Fibroblast of villous mesenchyme (primary cell): ENCODE data around the gene CCDC27. TPM values are rescaled to one million over a fixed set of nuclear protein-coding genes. Genes with fewer than 3 reads are reported as not detected.

Experiments
- DNase-seq: peaks from one replicate; pipeline ENCODE4 v3.0.0-alpha.2; 2010; ENCODE audit warnings: low read depth
- H3K4me3 ChIP-seq: 2 replicates; pipeline ENCODE4 v1.5.1; 2011; ENCODE audit warnings: low read depth, mild to moderate bottlenecking, low read length
- total RNA-seq: library from RNA; depleted of rRNA; stranded (reverse); fragments of >200 nt; gene quantifications from 2 replicates; pipeline ENCODE4 v1.2.3, GENCODE V29; 2012
- TF ChIP-seq, protein P1 (sequence below): IDR thresholded peaks from 2 replicates; pipeline ENCODE4 v1.5.1; 2012; ENCODE audit warnings: low read depth, mild to moderate bottlenecking, low read length; ENCODE audit not compliant: insufficient read depth

Gene CCDC27
- total RNA-seq, 1 donor, result not detected

DNA sequence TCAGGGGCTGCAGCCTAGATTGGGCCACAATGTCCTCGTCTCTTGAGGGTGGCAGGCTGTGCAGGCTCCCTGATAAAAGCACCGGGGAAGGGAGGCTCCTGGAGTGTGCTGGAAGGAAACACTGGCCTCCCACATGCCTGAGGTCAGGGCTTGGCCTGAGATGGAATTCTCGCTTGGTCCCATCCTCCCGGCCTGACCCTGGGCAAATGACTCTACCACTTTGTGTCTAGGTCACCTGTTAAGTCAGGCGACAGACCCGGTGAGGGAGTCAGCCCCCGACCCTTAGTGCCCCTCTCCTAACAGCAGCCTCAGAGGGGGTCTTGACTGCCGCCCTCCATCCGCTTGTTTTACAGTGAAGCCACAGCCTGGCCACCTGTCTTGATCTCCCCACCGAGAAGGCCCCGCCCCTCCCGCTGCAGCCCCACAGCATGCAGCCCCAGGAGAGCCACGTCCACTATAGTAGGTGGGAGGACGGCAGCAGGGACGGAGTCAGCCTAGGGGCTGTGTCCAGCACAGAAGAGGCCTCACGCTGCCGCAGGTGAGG is 22.8 kb downstream of the CCDC27 start:
- DNase-seq, result peak; percentile 27
- TF ChIP-seq, protein P1, sequence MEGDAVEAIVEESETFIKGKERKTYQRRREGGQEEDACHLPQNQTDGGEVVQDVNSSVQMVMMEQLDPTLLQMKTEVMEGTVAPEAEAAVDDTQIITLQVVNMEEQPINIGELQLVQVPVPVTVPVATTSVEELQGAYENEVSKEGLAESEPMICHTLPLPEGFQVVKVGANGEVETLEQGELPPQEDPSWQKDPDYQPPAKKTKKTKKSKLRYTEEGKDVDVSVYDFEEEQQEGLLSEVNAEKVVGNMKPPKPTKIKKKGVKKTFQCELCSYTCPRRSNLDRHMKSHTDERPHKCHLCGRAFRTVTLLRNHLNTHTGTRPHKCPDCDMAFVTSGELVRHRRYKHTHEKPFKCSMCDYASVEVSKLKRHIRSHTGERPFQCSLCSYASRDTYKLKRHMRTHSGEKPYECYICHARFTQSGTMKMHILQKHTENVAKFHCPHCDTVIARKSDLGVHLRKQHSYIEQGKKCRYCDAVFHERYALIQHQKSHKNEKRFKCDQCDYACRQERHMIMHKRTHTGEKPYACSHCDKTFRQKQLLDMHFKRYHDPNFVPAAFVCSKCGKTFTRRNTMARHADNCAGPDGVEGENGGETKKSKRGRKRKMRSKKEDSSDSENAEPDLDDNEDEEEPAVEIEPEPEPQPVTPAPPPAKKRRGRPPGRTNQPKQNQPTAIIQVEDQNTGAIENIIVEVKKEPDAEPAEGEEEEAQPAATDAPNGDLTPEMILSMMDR, result no peak
- no peak overlapping the region for H3K4me3 ChIP-seq

DNA sequence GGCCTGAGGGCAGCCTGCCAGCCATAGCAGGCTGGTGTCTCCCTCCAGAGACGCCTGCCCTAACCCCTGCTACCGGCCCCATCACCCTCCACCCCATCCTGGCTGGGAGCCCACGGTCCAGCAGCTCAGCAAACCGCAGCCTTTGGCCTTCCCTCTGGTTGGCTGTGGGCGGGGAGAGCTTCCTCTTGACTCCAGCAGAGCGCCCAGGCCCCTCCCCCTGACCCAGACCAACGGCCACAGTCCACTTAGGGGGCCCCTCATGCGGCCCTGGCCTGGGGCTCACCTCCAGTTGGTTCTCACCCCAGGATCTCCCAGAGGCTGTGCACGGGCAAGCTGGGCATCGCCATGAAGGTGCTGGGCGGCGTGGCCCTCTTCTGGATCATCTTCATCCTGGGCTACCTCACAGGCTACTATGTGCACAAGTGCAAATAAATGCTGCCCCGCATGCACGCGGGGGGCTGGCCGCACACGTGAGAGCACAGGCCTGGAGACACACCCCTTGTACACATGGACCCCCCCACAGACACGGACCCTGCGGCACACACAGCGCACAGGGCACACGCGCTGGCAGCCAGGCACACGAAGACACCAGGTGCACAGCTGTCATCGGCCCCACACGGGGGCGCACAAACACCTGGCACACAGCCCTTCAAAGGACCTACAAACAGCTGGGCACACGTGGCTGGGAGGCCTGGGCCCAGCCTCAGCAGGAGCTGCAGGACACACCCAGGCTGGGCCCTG is 23.4 kb downstream of the CCDC27 start:
- no peak overlapping the region for H3K4me3 ChIP-seq
- DNase-seq, result peak; percentile 83
- TF ChIP-seq, protein P1, result peak; percentile 33

DNA sequence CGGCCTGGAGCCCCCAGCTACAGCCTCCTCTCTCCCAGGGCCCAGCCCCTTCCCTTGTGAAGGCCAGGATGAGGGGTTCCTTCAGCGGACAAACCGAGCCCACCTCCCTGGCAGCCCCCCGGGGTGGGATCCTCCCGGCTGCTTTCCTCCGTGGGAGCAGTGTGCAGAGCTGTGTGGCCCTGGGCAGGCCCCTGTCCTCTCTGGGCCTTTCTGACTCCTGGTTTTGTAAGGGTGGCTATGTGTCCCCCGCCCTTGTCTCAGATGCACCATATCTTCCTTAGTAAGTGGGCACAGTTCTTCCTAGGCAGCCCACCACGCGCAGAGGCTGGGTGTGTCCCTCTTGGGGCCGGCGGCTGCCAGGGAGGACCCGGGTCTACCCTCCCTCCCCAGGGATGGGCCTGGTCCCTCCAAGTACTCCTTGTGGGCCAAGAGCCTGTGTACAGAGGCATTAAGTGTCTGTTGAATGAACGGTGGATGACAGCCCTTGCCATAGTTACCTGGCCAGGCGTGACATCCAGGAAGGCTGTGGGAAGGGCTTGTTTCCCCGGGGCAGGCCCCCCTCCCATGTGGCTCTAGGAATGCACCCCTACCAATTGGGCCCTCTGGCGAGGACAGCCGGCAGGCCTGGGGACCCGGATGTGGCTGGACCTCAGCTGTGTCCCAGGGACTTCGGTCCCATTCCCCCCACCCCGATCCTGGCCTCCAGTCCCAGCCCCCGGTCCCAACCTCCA is 24.1 kb downstream of the CCDC27 start:
- TF ChIP-seq, protein P1, result no peak
- no peak overlapping the region for H3K4me3 ChIP-seq
- no peak for DNase-seq

DNA sequence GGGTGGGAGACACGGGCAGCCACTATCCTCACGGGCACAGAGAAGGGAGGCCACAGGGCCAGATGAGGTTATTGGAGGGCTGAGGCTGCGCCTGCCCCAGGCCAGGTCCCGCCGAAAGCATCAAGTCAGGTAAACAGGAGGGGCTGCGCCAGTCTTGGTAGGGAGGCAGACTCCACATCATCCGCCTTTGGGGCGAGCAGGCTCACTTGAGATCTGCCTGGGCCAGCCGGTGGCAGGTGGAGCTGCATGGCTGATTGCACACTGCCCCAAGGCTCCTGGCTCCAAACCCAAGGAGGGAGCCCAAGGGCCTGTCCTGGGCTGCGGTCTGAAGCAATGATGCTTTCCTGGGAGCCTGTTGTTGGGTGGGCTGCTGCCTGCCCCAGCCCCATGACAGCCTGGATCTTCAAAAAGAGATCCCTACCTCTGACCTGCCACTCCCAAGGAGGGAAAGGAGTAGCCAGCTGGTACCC is 24.9 kb downstream of the CCDC27 start:
- TF ChIP-seq, protein P1, result no peak
- DNase-seq, result no peak
- H3K4me3 ChIP-seq, result no peak overlapping the region

DNA sequence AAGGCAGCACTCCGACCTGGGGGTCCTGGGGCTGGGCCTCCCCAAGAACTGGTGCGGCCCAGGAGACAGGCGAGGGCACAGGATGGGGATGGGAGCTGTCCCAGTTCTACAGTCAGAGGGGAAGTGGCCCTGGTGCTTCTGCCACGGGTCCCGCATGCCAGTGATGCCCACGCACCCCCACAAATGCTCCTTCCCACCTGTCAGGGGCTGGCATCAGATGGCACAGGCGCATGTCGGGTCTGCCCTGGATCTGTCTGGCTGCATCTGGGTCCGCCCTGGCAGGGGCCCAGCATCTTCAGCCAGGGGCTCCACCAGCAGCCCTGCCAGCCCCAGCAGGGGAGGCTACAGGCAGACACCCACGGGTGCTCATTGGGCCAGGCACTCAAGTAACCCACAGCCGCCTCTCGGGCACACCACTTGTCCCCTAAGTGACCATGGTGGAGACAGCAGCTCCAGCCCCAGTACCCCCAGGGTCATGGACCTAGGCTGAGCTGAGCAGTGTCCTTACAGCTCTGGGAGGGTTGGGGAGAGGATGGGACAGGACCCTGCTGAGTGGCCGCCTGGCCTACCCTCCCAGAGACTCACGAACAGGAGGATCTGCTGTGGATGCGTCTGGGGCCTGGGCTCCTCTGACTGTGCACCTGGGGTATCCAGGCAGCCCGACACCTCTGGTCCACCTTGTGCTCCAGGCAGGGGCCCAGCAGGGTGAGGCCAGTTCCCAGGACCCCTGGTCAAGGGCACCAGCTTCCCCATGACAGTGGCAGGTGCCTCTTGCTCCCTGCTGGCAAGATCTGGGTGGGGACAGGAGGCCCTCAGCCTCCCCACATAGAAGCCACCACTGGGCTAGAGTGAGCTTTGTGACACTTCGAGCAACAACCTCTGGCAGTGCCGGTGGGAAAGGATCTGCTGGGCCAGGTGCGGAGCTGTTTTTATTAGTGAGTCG is 25.7 kb downstream of the CCDC27 start:
- no peak overlapping the region for H3K4me3 ChIP-seq
- TF ChIP-seq, protein P1, result no peak
- no peak for DNase-seq

DNA sequence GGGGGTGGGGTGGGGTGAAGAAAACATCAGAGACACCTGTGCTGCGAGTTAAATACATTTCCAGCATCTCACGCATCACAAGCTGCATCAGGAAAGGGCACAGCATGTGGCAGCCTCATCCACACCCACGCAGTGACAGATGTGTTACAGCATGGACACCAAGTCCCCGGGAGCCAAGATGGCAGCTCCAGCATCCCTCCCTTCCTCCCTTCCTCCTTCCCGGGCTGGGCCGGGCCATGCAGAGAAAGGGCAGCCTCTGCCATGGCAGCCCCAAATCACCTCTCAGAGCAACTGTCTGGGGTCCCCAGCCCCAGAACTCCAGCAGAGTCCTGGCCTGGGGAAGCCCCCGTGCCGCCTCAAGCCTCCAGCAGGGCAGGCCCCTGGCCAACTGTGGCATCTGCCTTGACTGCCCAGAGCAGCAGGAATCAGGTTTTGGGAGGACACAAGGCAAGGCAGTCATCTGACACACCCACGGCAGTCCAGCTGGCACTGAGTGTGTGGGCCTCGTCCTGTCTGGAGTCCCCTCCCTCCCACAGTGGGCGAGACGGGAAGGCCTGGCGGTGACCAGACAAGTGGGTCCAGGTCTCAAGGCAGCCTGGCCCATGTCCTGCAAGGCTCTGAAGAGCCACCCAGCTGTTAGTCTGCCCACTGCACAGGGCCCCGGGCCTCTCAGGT is 26.5 kb downstream of the CCDC27 start:
- TF ChIP-seq, protein P1, result no peak

More for the DNA sequence above, 26.5 kb downstream of the CCDC27 start:
- no peak overlapping the region for H3K4me3 ChIP-seq
- no peak for DNase-seq
